ENCODE results near the gene GCN1. TPM values are rescaled to one million over a fixed set of nuclear protein-coding genes. Genes with fewer than 3 reads are reported as not detected.

Gene GCN1
- total RNA-seq, 2 experiments from 2014 or later: 86.0 to 94.3 TPM

- peaks cover 76% of the 10 kb centered on the region for H3K4me1 Mint-ChIP-seq
- H3K9me3 Mint-ChIP-seq: no peaks in the 10 kb centered on the region
- DNase-seq: peak; percentile 98
- H3K27ac Mint-ChIP-seq: peak overlapping the region; percentile 80
- no peaks in the 10 kb centered on the region for H3K27me3 Mint-ChIP-seq
- H3K36me3 Mint-ChIP-seq (ENCODE audit: low read depth): peaks cover 46% of the 10 kb centered on the region
- H3K4me3 Mint-ChIP-seq: peak overlapping the region; percentile 89
- CTCF ChIA-PET: interaction anchor here (0.6 to 4.4 kb wide), 11 partner anchors 8 to 174 kb away, joined by 3 to 34 read pairs (median 4); partner anchors contain the start of genes PXN and RPLP0
- POLR2A ChIA-PET: interaction anchor here (0.6 to 10.6 kb wide), 28 partner anchors 9 to 419 kb away, joined by 3 to 236 read pairs (median 5); partner anchors contain the start of genes BICDL1, GCN1, PXN and RNU4-1
Observed at GRCh38 chr12:120116792-120117651, 77.5 kb downstream of the GCN1 start.

GRCh38 chr12:120116441-120116791, 78.1 kb downstream of the GCN1 start, which contains the start of gene RAB35:
Gene RAB35, minus strand, starts transcription at chr12:120116753. Its CDS starts 103 bp downstream, at chr12:120116650.
- no peaks in the 10 kb centered on the region for H3K9me3 Mint-ChIP-seq
- H3K4me3 Mint-ChIP-seq: peak within 1 kb of the TSS; percentile 89
- CTCF ChIA-PET: interaction anchor here (0.6 to 4.4 kb wide), 6 partner anchors 8 to 126 kb away, joined by 3 to 34 read pairs (median 4); partner anchors contain the start of gene RPLP0
- peaks cover 51% of the 10 kb centered on the region for H3K36me3 Mint-ChIP-seq (ENCODE audit: low read depth)
- H3K27ac Mint-ChIP-seq: peak within 1 kb of the TSS; percentile 80
- POLR2A ChIA-PET: interaction anchor here (0.9 to 10.6 kb wide), 24 partner anchors 8 to 420 kb away, joined by 3 to 236 read pairs (median 8); partner anchors contain the start of genes BICDL1, GCN1, PXN and RNU4-1
- no peak for DNase-seq
- H3K27me3 Mint-ChIP-seq: no peaks in the 10 kb centered on the region
- H3K4me1 Mint-ChIP-seq: peaks cover 76% of the 10 kb centered on the region

- Mint-ChIP-seq H3K4me1 (peaks cover 76% of the 10 kb centered on the region), H3K4me3 (peak overlapping the region; percentile 85), H3K27me3 (no peaks in the 10 kb centered on the region), H3K27ac (peak overlapping the region; percentile 75), H3K36me3 (ENCODE audit: low read depth) (peaks cover 54% of the 10 kb centered on the region), H3K9me3 (no peaks in the 10 kb centered on the region)
- POLR2A ChIA-PET: interaction anchor here (0.7 to 10.6 kb wide), 17 partner anchors 8 to 175 kb away, joined by 3 to 236 read pairs (median 9); partner anchors contain the start of genes BICDL1, GCN1, RNU4-1 and RNU4-2
- DNase-seq: peak; percentile 53
- CTCF ChIA-PET: interaction anchor here (1.8 to 4.4 kb wide), 3 partner anchors 29 to 126 kb away, joined by 6 to 34 read pairs (median 17); partner anchors contain the start of gene RPLP0
Observed at GRCh38 chr12:120115692-120116440, 78.6 kb downstream of the GCN1 start.

GRCh38 chr12:120115066-120115465, 79.4 kb downstream of the GCN1 start:
- H3K27ac Mint-ChIP-seq: peak overlapping the region; percentile 75
- peaks cover 77% of the 10 kb centered on the region for H3K4me1 Mint-ChIP-seq
- peak overlapping the region; percentile 85 for H3K4me3 Mint-ChIP-seq
- CTCF ChIA-PET: interaction anchor here (0.8 to 4.4 kb wide), 3 partner anchors 28 to 86 kb away, joined by 3 to 34 read pairs (median 5); partner anchors contain the start of gene RPLP0
- DNase-seq: no peak
- H3K36me3 Mint-ChIP-seq (ENCODE audit: low read depth): peaks cover 59% of the 10 kb centered on the region
- POLR2A ChIA-PET: interaction anchor here (1.1 to 10.6 kb wide), 9 partner anchors 12 to 175 kb away, joined by 4 to 236 read pairs (median 37); partner anchors contain the start of genes BICDL1, GCN1, RNU4-1 and RNU4-2
- H3K27me3 Mint-ChIP-seq: no peaks in the 10 kb centered on the region
- H3K9me3 Mint-ChIP-seq: no peaks in the 10 kb centered on the region

GRCh38 chr12:120110550-120111501, 83.7 kb downstream of the GCN1 start:
- Mint-ChIP-seq H3K27ac (peak overlapping the region; percentile 91), H3K27me3 (no peaks in the 10 kb centered on the region), H3K4me3 (peak overlapping the region; percentile 66), H3K36me3 (ENCODE audit: low read depth) (peaks cover 67% of the 10 kb centered on the region), H3K9me3 (no peaks in the 10 kb centered on the region), H3K4me1 (peaks cover 78% of the 10 kb centered on the region)
- CTCF ChIA-PET: interaction anchor here (0.8 to 1.5 kb wide), 8 partner anchors 9 to 156 kb away, joined by 3 to 9 read pairs (median 4); no protein-coding TSS in a partner anchor
- peak; percentile 66 for DNase-seq
- POLR2A ChIA-PET: interaction anchor here (0.6 to 3.6 kb wide), 11 partner anchors 8 to 181 kb away, joined by 3 to 26 read pairs (median 5); partner anchors contain the start of genes BICDL1, RNU4-1, RNU4-2 and RPLP0

- Mint-ChIP-seq H3K4me3 (no peak overlapping the region), H3K27me3 (no peaks in the 10 kb centered on the region), H3K9me3 (no peaks in the 10 kb centered on the region), H3K4me1 (peaks cover 72% of the 10 kb centered on the region), H3K36me3 (ENCODE audit: low read depth) (peaks cover 65% of the 10 kb centered on the region), H3K27ac (peak overlapping the region; percentile 91)
- POLR2A ChIA-PET: interaction anchor here (1.0 to 3.6 kb wide), 11 partner anchors 9 to 182 kb away, joined by 3 to 26 read pairs (median 5); partner anchors contain the start of genes BICDL1, RNU4-1, RNU4-2 and RPLP0
- CTCF ChIA-PET: interaction anchor here (0.7 to 1.5 kb wide), 7 partner anchors 10 to 157 kb away, joined by 3 to 9 read pairs (median 3); no protein-coding TSS in a partner anchor
- DNase-seq: no peak
Observed at GRCh38 chr12:120109570-120110267, 84.8 kb downstream of the GCN1 start.

- ChIA-PET CTCF (interaction anchor here (0.7 to 3.0 kb wide), 2 partner anchors 15 to 19 kb away, joined by 3 to 11 read pairs; no protein-coding TSS in a partner anchor), POLR2A (interaction anchor here (0.8 to 6.5 kb wide), 4 partner anchors 11 to 19 kb away, joined by 3 to 70 read pairs (median 3); partner anchors contain the start of gene RAB35)
- Mint-ChIP-seq H3K4me1 (peaks cover 59% of the 10 kb centered on the region), H3K4me3 (no peak overlapping the region), H3K27me3 (no peaks in the 10 kb centered on the region), H3K36me3 (ENCODE audit: low read depth) (peaks cover 62% of the 10 kb centered on the region), H3K27ac (no peak overlapping the region), H3K9me3 (no peaks in the 10 kb centered on the region)
- DNase-seq: no peak
Observed at GRCh38 chr12:120106151-120106550, 88.4 kb downstream of the GCN1 start.

GRCh38 chr12:120103371-120103770, 91.1 kb downstream of the GCN1 start:
- Mint-ChIP-seq H3K4me3 (no peak overlapping the region), H3K27ac (no peak overlapping the region), H3K9me3 (no peaks in the 10 kb centered on the region), H3K27me3 (no peaks in the 10 kb centered on the region), H3K36me3 (ENCODE audit: low read depth) (peaks cover 63% of the 10 kb centered on the region), H3K4me1 (peaks cover 44% of the 10 kb centered on the region)
- no peak for DNase-seq
- ChIA-PET CTCF (no interaction called here), POLR2A (interaction anchor here (1.1 to 6.5 kb wide), 4 partner anchors 8 to 98 kb away, joined by 3 to 70 read pairs (median 8); partner anchors contain the start of genes RAB35 and RPLP0)

- no peaks in the 10 kb centered on the region for H3K9me3 Mint-ChIP-seq
- DNase-seq: no peak
- H3K4me3 Mint-ChIP-seq: no peak overlapping the region
- no peak overlapping the region for H3K27ac Mint-ChIP-seq
- ChIA-PET POLR2A (interaction anchor here (1.1 to 6.5 kb wide), 4 partner anchors 8 to 98 kb away, joined by 3 to 70 read pairs (median 8); partner anchors contain the start of genes RAB35 and RPLP0), CTCF (no interaction called here)
- H3K4me1 Mint-ChIP-seq: peaks cover 40% of the 10 kb centered on the region
- no peaks in the 10 kb centered on the region for H3K27me3 Mint-ChIP-seq
- H3K36me3 Mint-ChIP-seq (ENCODE audit: low read depth): peaks cover 62% of the 10 kb centered on the region
Observed at GRCh38 chr12:120103044-120103338, 91.5 kb downstream of the GCN1 start.

- Mint-ChIP-seq H3K9me3 (no peaks in the 10 kb centered on the region), H3K36me3 (ENCODE audit: low read depth) (peaks cover 60% of the 10 kb centered on the region), H3K27ac (peak overlapping the region; percentile 67), H3K27me3 (no peaks in the 10 kb centered on the region), H3K4me3 (no peak overlapping the region), H3K4me1 (peaks cover 38% of the 10 kb centered on the region)
- POLR2A ChIA-PET: interaction anchor here (1.1 to 6.5 kb wide), 4 partner anchors 9 to 99 kb away, joined by 3 to 70 read pairs (median 8); partner anchors contain the start of genes RAB35 and RPLP0
- no peak for DNase-seq
- CTCF ChIA-PET: no interaction called here
Observed at GRCh38 chr12:120102189-120103043, 92.1 kb downstream of the GCN1 start.
